ENCODE measurements around the gene GRIK2.

DNA sequence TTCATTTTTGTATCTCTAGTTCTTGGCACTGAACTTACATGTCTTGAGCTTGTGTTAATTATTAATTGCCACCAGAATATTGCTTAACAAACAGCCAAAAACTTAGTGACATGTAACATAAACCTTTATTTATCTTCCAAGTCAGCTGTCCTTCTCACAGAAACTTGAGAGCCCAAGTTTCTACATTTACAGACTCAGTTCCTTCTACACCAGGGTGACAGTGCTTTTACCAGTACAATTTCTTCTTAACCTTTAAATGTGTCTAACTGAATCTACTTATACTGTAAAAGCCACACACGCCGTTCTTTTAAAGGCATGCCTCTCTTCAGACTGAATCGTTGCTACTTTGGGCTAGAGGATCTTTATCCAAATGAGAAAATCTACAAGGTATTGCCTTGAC, 539.2 kb downstream of the GRIK2 start:
- TF ChIP-seq, protein P1, sequence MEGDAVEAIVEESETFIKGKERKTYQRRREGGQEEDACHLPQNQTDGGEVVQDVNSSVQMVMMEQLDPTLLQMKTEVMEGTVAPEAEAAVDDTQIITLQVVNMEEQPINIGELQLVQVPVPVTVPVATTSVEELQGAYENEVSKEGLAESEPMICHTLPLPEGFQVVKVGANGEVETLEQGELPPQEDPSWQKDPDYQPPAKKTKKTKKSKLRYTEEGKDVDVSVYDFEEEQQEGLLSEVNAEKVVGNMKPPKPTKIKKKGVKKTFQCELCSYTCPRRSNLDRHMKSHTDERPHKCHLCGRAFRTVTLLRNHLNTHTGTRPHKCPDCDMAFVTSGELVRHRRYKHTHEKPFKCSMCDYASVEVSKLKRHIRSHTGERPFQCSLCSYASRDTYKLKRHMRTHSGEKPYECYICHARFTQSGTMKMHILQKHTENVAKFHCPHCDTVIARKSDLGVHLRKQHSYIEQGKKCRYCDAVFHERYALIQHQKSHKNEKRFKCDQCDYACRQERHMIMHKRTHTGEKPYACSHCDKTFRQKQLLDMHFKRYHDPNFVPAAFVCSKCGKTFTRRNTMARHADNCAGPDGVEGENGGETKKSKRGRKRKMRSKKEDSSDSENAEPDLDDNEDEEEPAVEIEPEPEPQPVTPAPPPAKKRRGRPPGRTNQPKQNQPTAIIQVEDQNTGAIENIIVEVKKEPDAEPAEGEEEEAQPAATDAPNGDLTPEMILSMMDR (IDR thresholded peaks at IDR 0.05) = no peak
- no peak for TF ChIP-seq POLR2A (IDR thresholded peaks at IDR 0.05)
- TF ChIP-seq POLR2AphosphoS5 (IDR thresholded peaks at IDR 0.05) = no peak
